Body of pancreas (tissue), 4 donors: ENCODE measurements around the gene RAB8A.

Source experiments
- CTCF ChIP-seq, 7 experiments: fragments of 450-650 bp in 4 of 7; fragments of 200-600 bp in 3 of 7; sonication (generic) in 3 of 7; IDR thresholded peaks; one replicate each; pipeline ENCODE4 v1.5.1; 2016 to 2019; ENCODE audit warnings: antibody characterized with exemption in 7 of 7
- POLR2A ChIP-seq, 3 donors: fragments of 450-650 bp; IDR thresholded peaks; one replicate each; pipeline ENCODE4 v1.6.1; 2016; ENCODE audit warnings: antibody characterized with exemption in 3 of 3, mild to moderate bottlenecking in 2 of 3

GRCh38 chr19:16136185-16136999 lies 24.7 kb downstream of the RAB8A start:
- TF ChIP-seq CTCF (IDR thresholded peaks at IDR 0.05) (no peak), POLR2A (IDR thresholded peaks at IDR 0.05) (no peak)
